ENCODE results near the gene PDAP1.

GRCh38 chr7:99366646-99367045 lies 41.8 kb downstream of the PDAP1 start:
- TF ChIP-seq CTCF (IDR thresholded peaks at IDR 0.05; ENCODE audit: poor library complexity): no peak
- no peak for TF ChIP-seq EZH2phosphoT487 (IDR thresholded peaks at IDR 0.05; ENCODE audit: low read depth, severe bottlenecking, unreplicated experiment)
- TF ChIP-seq EZH2 (IDR thresholded peaks at IDR 0.05; ENCODE audit: borderline replicate concordance): no peak

All from hepatocyte (in vitro differentiated cells).